Measurements from ENCODE around the gene HIKESHI.
A peak's percentile ranks its signal among the peaks of the same experiment; 100 is the strongest.
"Not testable (repeated sequence)": the region's sequence is repeated elsewhere in the genome, so short reads cannot be mapped to it uniquely, and the experiment has no call there.

Gene HIKESHI

GRCh38 chr11:86302092-86302793 lies at the start of gene HIKESHI:
Gene HIKESHI (plus strand): TSS chr11:86302240. CDS start chr11:86302449, 209 bp downstream.
- peak; percentile 85 for DNase-seq

GRCh38 chr11:86255896-86256295 lies 46.1 kb upstream of the HIKESHI start:
- no peak for DNase-seq

DNA sequence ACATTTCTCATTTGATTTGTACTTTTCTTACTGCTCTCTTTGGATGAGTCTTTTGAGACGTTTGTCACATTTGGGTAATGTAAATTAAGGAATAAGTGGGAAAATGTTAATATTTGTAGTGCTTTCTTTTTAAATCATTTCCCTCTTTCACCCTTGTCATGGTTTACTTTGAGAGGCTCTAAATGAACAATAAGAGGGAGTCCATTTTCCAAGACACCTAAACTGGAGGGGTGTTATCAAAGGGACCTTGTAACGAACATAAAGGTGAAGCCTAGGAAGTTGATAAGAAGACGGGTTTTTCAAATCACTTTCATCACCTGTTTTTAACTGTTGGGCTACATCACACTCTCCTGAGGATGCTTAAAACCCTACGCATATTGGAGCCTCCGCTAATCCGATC lies 45.4 kb upstream of the HIKESHI start:
- no peak for DNase-seq

DNA sequence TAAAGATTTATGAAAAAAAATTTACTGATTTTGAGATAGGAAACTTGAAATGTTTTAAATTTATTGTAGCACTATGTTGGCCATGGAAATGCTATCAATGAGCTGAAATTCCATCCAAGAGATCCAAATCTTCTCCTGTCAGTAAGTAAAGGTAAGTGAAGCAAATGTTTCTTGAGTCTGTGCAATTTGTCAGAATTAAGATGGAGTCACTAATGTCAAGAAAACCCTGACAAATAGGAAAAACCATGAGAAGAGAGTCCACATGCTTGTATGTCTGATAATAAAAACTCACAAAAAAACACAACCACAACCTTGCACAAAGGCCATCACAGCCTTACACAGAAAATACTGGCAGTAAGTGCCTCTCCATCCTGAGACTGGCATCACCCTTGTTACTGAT lies 44.6 kb upstream of the HIKESHI start:
- no peak for DNase-seq

DNA sequence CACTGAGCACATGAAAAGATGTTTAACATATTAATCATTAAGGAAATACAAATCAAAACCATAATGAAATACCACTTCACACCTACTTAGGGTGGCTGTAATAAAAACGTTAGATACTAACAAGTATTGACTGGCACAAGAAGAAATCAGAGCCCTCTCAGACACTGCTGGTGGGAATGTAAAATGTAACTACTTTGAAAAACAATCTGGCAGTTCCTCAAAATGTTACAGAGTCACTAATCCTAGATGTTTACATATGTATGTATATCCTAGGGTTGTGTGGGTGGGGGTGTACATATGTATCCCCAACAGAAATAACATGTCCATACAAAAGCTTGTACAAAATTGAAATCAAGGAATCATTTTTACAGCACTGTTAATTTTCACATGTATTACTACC lies 42.3 kb upstream of the HIKESHI start:
- no peak for DNase-seq

DNA sequence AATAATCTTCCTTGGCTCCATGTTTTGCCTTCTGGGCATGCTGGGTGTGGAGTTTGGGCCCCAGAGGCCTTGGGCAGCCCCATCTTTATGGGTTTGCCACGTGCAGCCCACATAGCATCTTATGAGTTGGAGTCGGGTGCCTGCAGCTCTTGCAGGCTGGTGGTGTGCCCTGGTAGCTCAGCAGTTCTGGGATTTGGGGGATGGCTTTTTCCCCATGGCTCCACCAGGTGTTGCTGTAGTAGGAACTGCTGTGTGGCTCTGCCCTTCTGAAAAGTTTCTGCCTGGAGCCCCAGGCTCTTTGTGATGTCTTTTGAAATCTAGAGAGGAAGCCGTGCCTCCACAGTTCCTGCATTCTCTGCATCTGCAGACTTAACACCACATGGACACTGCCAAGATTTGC lies 40.7 kb upstream of the HIKESHI start:
- no peak for DNase-seq

- DNase-seq: no peak
Measured at GRCh38 chr11:86262387-86262786, 39.7 kb upstream of the HIKESHI start.

DNA sequence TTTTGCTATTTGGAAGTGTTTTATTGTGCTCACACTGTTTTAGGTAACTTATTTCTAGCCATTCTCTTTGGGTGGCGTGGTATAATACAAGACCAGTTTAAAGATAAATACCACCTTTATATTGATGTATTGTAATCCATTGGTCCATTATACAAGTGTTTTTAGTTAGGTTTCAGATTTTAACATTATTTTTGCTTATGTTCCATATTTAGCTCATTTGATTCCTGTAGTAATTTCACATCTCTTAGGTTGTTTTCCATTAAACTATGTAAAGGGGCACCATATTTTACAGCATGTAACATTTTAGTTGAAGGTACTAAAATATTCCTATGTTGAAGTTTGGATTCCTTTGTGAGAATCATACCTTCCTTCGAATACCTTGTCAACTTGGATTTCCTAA lies 37.4 kb upstream of the HIKESHI start:
- DNase-seq: no peak

DNA sequence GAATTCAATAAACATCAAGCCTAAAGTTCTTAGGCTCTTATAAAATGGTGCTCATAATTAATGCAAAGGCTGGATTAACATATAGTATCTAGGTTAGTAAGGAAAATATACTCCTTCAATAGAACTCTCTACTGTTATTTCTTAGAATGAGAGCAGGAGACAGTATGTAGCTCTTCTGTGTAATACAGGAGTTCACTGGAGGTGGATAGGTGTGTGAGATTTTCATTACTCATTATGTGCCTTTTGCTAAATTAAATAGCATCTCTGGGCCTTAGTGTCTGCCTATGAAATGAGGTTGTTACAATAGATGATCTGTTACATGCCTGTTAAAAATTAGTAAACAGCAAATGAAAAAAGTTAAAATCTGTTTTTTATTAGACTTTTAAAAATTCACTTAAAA lies 36.8 kb upstream of the HIKESHI start:
- no peak for DNase-seq

DNA sequence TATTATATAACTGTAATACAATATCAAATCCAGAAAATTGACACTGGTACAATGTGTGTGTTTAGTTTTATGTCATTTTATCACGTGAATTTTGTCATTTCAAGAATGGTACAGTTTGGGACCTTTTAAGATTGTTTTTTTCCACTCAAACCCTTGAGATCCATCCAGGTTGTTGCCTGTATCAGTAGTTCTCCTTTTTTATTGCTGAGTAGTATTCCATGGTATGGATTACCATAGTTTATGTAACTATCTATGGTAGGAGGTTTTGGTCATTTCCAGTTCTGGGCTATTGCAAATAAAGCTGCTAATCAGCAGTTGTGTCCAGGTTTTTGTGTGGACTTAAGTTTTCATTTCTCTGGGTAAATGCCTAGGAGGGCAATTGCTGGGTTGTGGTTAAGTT lies 32.4 kb upstream of the HIKESHI start:
- DNase-seq: no peak

GRCh38 chr11:86274503-86274902 lies 27.5 kb upstream of the HIKESHI start:
- no peak for DNase-seq

DNA sequence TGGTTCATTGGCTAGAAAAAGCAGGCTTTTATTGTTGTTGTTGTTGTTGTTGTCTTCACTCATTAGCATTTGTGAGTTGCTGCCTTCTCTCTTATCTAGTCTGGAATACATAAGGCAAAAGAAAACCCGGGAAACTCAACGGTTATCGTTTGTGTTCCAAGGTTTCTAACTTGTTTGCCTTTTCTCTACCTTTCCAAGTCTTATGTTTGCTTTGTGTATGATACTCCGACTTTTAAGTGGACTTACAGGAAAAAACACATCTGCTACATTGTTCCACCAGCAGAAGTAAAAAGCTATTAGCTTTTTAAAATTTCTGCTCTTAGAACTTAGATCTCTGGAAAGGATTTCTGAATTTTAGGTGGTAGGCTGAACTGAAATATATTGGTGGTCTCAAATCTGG lies 27.0 kb upstream of the HIKESHI start:
- no peak for DNase-seq

DNA sequence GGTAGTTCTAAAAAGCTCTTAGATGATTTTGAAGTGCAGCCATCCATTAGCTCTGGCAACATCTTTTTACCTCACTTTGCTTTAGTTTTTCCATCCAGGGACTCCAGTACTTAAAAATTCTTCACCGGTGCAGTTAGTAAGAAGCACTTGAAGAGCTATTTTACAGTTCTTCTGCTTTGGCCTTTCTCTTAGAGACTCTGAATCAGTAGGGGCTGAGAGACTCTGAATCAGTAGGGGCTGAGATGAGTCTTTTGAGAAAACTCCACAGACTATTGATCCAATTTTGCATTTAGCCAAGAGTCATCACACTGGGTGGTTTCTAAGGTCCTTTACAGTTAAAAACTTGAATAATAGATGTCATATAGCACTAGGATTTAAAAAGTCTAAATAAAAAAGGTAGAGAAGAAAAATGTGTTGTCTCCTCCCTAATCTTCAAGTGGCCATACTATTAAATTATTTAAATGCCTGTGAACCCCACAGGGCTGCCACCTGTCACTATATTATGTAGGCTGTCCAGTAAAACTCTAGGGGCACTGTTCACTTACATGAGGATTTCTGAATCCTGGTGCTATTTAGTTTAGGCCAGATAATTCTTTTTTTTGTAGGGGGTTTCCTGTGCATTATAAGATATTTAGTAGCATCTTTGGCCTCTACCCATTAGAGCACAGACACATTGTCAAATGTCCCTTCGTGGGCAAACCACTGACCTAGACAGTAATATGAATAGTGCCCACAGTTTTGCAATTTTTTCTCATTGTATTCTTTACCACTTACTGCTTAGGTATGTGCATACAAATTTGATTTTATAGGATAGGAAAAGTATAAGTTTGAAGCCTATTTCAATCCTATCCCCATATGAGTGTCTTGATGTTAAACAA lies 26.3 kb upstream of the HIKESHI start:
- no peak for DNase-seq

DNA sequence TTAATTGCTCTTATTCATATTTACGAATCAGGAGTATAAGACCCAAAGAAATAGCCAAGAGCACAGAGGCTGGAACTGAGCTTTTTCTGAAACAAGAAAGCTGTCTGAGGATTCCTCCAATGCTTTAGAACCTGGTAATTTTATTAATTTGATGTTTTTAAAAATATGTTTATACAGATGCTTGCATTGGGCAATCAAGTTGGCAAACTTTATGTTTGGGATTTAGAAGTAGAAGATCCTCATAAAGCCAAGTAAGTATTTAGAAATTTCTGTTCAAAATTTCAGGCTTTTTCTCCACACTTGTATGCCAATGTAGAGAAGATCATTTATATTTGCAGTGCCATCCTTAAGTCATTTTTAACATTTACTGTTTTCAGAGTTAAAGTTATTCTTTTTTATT lies 24.3 kb upstream of the HIKESHI start:
- DNase-seq: no peak

DNA sequence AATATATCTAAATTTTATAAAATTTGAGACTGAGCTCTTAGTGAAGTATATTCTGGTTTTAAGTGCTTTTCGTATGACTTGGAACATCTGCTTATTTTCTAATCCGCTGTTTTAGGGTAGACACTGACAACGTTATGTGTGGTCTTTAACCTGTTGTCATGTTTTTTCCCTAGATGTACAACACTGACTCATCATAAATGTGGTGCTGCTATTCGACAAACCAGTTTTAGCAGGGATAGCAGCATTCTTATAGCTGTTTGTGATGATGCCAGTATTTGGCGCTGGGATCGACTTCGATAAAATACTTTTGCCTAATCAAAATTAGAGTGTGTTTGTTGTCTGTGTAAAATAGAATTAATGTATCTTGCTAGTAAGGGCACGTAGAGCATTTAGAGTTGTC lies 23.8 kb upstream of the HIKESHI start:
- no peak for DNase-seq

DNA sequence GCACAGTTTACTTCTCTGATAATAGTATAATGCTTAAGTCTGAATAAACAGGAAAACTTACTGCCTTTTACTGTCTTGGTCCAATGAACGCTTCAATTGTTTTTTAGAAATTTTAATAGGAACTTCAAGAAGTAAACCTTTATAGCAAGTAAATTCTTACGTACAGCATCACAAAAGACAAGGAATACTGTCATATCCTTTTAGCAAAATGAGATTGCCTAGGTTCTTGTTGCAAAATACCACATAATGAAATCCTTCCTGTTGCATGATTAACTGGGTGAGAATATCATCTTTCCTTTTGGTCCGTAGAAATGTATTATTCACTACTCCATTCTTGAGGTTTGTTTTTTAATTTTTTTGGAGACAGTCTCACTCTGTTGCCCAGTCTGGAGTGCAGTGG lies 22.3 kb upstream of the HIKESHI start:
- DNase-seq: no peak

- DNase-seq: no peak
Measured at GRCh38 chr11:86287468-86287796, 14.6 kb upstream of the HIKESHI start.

DNA sequence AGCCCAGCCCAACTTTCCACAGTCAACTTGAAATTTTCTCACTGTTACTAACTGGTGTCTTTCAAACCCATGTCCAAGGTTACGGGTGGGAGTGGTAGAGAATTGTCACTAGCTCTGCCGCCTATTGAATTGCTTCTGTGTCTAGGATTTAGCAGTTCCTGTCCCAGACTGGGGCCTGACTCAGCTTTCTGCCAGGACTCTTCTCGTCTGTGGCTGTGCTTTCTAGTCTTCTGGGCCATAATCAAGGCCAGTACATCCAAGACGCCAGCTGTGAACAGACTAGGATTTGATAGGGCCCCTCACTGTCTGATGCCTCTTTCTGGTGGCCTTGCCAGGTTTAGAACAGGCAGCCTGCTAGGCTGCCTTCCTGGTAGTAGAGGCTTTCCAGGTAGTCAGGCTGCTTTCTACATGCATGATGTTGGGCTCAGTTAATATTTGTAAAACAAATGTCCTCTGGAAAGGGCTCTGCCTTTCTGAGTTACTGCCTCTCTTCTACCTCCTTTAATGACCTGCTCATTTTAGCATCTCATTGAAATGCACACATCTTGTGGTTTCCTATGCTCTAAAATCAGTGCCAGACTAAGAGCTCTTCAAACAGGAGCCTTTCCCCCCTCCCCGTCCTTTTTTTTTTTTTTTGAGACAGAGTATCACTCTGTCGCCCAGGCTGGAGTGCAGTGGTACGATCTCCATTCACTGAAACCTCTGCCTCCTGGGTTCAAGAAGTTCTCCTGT lies 13.1 kb upstream of the HIKESHI start:
- no peak for DNase-seq

DNA sequence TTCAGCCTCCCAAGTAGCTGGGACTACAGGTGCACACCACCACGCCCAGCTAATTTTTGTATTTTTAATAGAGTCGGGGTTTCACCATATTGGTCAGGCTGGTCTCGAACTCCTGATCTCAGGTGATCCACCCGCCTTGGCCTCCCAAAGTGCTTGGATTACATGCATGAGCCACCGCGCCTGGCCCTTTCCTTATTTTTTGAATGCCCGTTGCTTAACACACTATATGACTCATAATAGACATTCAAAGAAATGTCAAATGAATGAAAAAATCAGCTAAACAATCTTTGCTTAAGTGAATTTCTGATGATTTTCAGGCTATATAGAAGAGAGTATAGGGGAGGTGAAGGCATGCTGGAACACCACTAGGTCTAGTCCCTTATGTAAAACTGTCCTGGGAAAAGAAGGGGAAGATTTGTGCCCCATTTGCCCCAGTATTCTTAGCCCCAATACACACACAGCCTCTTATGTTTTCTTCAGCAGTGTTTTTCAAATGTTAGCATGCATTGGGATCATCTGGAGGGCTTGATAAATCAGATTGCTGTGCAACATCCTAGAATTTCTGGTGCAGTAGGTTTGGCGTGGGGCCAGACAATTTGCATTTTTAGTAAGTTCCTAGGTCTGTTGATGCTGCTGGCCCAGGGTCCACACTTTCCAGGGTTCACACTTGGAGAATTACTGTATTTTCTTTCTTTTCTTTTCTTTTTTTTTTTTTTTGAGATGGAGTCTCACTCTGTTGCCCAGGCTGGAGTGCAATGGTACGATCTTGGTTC lies 12.3 kb upstream of the HIKESHI start:
- DNase-seq: not testable (repeated sequence)

GRCh38 chr11:86291466-86292262 lies 10.4 kb upstream of the HIKESHI start:
- no peak for DNase-seq

- no peak for DNase-seq
Measured at GRCh38 chr11:86292912-86293616, 9.0 kb upstream of the HIKESHI start.

DNA sequence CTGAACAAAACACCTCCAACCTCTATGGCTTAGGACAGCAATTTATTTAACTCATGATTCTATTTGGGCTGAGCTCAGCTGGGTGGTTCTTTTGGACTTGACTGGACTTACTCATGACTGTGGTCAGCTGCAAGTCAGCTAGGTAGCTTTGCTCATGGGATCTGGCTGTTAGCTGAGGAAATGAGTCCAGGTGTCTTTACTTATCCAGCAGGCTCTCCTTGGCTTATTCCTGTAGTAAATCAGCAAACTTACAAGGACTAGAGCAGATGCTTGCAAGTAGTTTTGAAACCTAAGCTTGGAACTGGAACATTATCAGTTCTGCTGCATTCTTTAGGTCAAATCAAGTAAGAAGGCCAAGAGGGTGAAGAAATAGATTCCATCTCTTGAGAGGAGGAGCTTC lies 8.0 kb upstream of the HIKESHI start:
- DNase-seq: no peak
